Measurements from ENCODE around the gene RPUSD3.
"Not testable (repeated sequence)": the region's sequence is repeated elsewhere in the genome, so short reads cannot be mapped to it uniquely, and the experiment has no call there.

The RPUSD3 gene

GRCh38 chr3:9852528-9852927 lies 8.7 kb upstream of the RPUSD3 start:
- Histone ChIP-seq H3K4me2 (ENCODE audit: low read length) (no peak overlapping the region), H3K27me3 (ENCODE audit: control insufficient read depth, insufficient read depth, low read length) (no peaks in the 10 kb centered on the region), H3K9ac (no peak overlapping the region), H3K79me2 (no peaks in the 10 kb centered on the region), H3K36me3 (ENCODE audit: control insufficient read depth, insufficient read depth, low read length) (no peaks in the 10 kb centered on the region), H3K4me3 (ENCODE audit: low read depth, low read length) (no peak overlapping the region), H3K4me1 (no peaks in the 10 kb centered on the region), H3K9me3 (ENCODE audit: control insufficient read depth, low read length) (no peaks in the 10 kb centered on the region), H2AFZ (no peak overlapping the region), H3K27ac (no peak overlapping the region)
- TF ChIP-seq CTCF (IDR thresholded peaks at IDR 0.05) = no peak

GRCh38 chr3:9851926-9852325 lies 8.1 kb upstream of the RPUSD3 start:
- not testable (repeated sequence) for H2AFZ ChIP-seq; H3K4me2 ChIP-seq (ENCODE audit: low read length); H3K4me1 ChIP-seq; H3K27me3 ChIP-seq (ENCODE audit: control insufficient read depth, insufficient read depth, low read length); H3K4me3 ChIP-seq (ENCODE audit: low read depth, low read length); H3K9me3 ChIP-seq (ENCODE audit: control insufficient read depth, low read length); H3K27ac ChIP-seq; H3K36me3 ChIP-seq (ENCODE audit: control insufficient read depth, insufficient read depth, low read length); H3K9ac ChIP-seq; H3K79me2 ChIP-seq

GRCh38 chr3:9851383-9851782 lies 7.6 kb upstream of the RPUSD3 start:
- H3K9me3 ChIP-seq (ENCODE audit: control insufficient read depth, low read length); H3K79me2 ChIP-seq; H3K27me3 ChIP-seq (ENCODE audit: control insufficient read depth, insufficient read depth, low read length); H3K4me3 ChIP-seq (ENCODE audit: low read depth, low read length); H3K36me3 ChIP-seq (ENCODE audit: control insufficient read depth, insufficient read depth, low read length); H2AFZ ChIP-seq; H3K27ac ChIP-seq; H3K4me1 ChIP-seq; H3K9ac ChIP-seq; H3K4me2 ChIP-seq (ENCODE audit: low read length): not testable (repeated sequence)

- not testable (repeated sequence) for H3K27me3 ChIP-seq (ENCODE audit: control insufficient read depth, insufficient read depth, low read length); H3K9ac ChIP-seq
Measured at GRCh38 chr3:9848860-9849259, 5.1 kb upstream of the RPUSD3 start.

GRCh38 chr3:9847870-9848269 lies 4.1 kb upstream of the RPUSD3 start:
- not testable (repeated sequence) for H3K4me1 ChIP-seq; H3K36me3 ChIP-seq (ENCODE audit: control insufficient read depth, insufficient read depth, low read length); H3K9me3 ChIP-seq (ENCODE audit: control insufficient read depth, low read length); H3K27ac ChIP-seq; H3K4me2 ChIP-seq (ENCODE audit: low read length); H3K79me2 ChIP-seq; H3K27me3 ChIP-seq (ENCODE audit: control insufficient read depth, insufficient read depth, low read length); H3K9ac ChIP-seq; H2AFZ ChIP-seq; H3K4me3 ChIP-seq (ENCODE audit: low read depth, low read length)

More at GRCh38 chr3:9848860-9849259, 5.1 kb upstream of the RPUSD3 start:
- H3K4me3 ChIP-seq (ENCODE audit: low read depth, low read length); H3K79me2 ChIP-seq; H3K9me3 ChIP-seq (ENCODE audit: control insufficient read depth, low read length); H2AFZ ChIP-seq; H3K36me3 ChIP-seq (ENCODE audit: control insufficient read depth, insufficient read depth, low read length); H3K4me2 ChIP-seq (ENCODE audit: low read length); H3K27ac ChIP-seq; H3K4me1 ChIP-seq: not testable (repeated sequence)
- peak; percentile 59 for TF ChIP-seq CTCF (IDR thresholded peaks at IDR 0.05)

- Histone ChIP-seq H3K4me3 (ENCODE audit: low read depth, low read length) (no peak overlapping the region), H3K4me2 (ENCODE audit: low read length) (no peak overlapping the region), H3K27ac (no peak overlapping the region), H3K4me1 (no peaks in the 10 kb centered on the region), H3K36me3 (ENCODE audit: control insufficient read depth, insufficient read depth, low read length) (no peaks in the 10 kb centered on the region), H3K9me3 (ENCODE audit: control insufficient read depth, low read length) (no peaks in the 10 kb centered on the region), H3K9ac (no peak overlapping the region), H2AFZ (no peak overlapping the region), H3K27me3 (ENCODE audit: control insufficient read depth, insufficient read depth, low read length) (no peaks in the 10 kb centered on the region), H3K79me2 (no peaks in the 10 kb centered on the region)
- TF ChIP-seq CTCF (IDR thresholded peaks at IDR 0.05) = no peak
Measured at GRCh38 chr3:9846931-9847488, 3.2 kb upstream of the RPUSD3 start.
